C4-2B (cell line): Measurements from ENCODE around the gene ARHGEF16.
A peak's percentile ranks its signal among the peaks of the same experiment; 100 is the strongest.

Experiments
- CTCF ChIP-seq: fragments of 450-650 bp; conservative IDR thresholded peaks from 2 replicates; pipeline ENCODE4 v1.5.1; 2017; ENCODE audit warnings: mild to moderate bottlenecking
- ZFX ChIP-seq: fragments of 450-650 bp; IDR thresholded peaks from 2 replicates; pipeline ENCODE4 v1.6.1; 2017

- TF ChIP-seq CTCF (peak; percentile 95), ZFX (no peak)
Observed at GRCh38 chr1:3518256-3518655, 63.8 kb downstream of the ARHGEF16 start.
